Suppressor macrophage (primary cell): ENCODE measurements around the gene IL26.
"Not testable (repeated sequence)": the region's sequence is repeated elsewhere in the genome, so short reads cannot be mapped to it uniquely, and the experiment has no call there.

Source experiments
- DNase-seq, 4 experiments: peaks; one replicate each; pipeline ENCODE4 v3.0.0-alpha.2; 2020 to 2022

The IL26 gene

GRCh38 chr12:68239309-68239982 is 13.8 kb upstream of the IL26 start:
- DNase-seq, result no peak

GRCh38 chr12:68237619-68238018 is 12.0 kb upstream of the IL26 start:
- no peak for DNase-seq

GRCh38 chr12:68237078-68237477 is 11.5 kb upstream of the IL26 start:
- DNase-seq, result peak in 3 of 4 experiments; percentile 12 to 33 (median 26)

- peak in 3 of 4 experiments; percentile 32 to 35 (median 34) for DNase-seq
Measured at GRCh38 chr12:68236421-68237059, 10.9 kb upstream of the IL26 start.

GRCh38 chr12:68235576-68235975 is 10.0 kb upstream of the IL26 start:
- DNase-seq, result no peak

DNA sequence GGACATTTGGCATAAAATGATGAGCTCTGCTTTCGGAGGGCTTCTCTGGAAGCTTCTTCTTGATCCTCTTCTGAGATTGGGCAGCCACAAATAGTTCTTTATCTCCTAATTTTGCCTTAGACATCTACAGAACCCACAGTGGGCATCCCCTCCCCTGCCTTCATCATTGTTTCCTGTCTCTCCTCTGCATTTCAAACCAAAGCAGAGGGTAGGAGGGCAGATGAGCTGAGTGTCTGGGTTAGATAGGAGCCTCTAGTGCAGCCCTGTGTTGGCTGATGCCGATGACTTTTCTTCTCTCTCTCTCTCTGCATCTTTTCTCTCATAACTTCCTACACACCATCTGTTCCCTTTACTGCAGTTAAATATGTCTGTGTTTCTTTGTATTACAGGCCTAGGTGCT is 8.5 kb upstream of the IL26 start:
- no peak for DNase-seq

GRCh38 chr12:68233498-68233897 is 7.9 kb upstream of the IL26 start:
- no peak for DNase-seq

DNA sequence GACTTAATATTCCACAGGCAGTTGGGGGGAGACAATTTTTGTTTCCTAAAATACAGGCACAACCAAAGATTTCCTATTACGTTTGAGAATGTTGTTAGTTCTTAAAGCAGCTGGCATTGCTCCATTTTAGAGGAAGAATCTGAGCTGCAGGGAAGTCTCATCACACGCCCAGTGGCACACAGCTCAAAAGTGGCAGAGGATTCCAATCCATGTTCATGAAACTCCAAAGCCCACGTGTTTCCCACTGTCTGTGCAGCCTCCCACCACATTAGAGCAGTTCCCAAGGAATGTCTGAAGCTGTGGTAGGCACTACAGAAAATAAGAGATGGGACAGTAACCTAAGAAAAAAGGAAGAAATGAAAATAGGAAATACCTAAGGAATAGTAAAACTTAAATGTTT is 6.1 kb upstream of the IL26 start:
- peak in 1 of 4 experiments; percentile 2 for DNase-seq

GRCh38 chr12:68231229-68231628 is 5.6 kb upstream of the IL26 start:
- no peak for DNase-seq

DNA sequence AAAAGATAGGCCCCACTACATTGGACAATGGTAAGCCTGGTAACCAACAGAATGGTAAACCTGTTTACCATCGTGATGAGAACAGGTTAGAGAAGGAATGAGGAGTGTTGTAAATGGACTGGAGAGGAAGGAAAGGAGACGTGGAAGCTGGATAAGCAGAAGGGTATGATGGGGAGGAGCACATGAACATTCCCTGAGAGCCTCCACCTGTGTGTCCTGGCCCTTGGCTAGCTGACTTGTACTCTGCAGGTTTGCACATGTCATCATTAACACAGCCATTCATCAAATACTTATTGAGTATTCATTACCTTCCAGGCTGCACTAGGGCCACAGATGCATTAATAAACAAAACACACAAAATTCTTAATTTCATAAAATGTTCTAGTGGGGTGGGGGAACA is 4.3 kb upstream of the IL26 start:
- no peak for DNase-seq

- no peak for DNase-seq
Measured at GRCh38 chr12:68227356-68227755, 1.7 kb upstream of the IL26 start.

DNA sequence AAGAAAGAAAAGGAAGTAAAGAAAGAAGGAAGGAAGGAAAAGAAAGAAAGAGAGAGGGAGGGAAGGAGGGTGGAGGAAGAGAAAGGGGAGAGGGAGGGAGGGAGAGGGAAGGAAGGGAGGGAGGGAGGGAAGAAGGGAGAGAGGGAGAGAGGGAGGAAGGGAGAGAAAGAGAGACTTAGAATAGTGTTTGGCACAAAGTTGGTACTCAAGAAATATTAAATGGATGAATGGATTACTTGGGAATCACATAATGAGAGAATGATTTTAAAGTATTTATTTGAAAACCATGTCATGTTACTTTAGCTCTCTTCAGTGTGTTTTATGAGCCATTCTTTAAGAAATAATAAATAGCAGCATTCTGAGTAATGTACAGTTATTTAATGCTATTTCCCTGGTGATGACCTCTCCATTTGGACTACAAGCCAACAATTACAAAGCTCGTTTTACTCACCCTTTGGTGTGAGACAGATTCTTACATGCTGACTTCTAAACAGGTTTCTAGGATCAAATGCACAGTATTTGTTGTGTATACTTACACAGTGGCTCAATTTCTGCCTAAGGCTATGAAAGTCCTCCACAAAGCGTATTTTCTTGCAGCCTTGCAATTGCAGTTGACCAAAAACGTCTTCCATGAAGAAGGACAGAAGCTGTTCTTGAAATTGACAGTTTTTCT is 861 bp downstream of the IL26 start:
- no peak for DNase-seq

DNA sequence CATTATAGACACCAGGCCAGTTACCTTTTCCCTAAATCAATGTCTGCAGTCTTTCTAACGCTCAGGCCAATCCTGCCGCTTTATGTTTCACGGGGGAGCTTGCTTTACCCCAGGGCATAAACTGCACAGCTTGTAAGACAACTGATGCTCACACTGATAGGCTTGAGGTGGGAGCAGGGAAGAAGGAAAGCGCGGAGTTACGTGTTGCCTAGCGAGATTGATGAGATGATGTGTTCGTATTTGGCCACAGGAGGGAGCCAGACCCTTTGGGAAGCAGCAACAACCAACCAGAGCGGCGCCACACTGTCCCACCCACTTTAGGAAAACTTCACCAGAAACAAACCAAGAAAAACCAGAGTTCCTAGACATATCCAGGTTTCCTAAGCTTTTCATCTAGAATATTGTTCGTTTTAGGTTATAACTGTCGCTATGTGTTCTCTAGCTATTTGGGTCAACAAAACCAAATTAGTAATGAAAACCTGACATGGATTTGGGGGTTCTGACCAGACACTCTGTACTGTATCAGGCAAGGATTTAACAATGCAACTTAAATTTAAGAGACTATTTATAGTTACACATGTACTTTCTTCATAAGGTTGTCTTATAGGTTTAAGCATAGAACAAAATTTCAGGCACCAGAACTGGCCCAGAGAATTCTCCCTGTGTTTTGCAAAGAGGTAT is 2.4 kb downstream of the IL26 start:
- peak; percentile 81 to 88 (median 83) for DNase-seq

DNA sequence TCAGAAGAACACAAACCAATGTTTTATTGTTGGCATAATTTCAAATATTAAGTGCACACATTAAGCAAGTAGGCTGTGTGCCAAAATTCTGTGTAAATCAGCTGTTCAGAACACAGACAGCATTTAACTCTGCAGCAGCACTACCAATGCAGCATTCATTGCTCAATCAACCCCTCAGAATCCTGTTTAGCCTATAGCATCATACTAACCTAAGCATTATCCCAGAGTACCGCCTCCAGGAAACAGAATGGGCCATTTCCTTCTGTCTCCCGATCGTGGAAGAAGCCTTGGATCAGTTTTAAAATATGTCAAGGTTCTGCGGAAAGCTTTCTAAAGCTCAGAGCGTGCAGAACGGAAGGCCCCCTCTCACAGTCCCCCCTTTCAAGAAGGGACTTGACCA is 3.3 kb downstream of the IL26 start:
- DNase-seq, result no peak

DNA sequence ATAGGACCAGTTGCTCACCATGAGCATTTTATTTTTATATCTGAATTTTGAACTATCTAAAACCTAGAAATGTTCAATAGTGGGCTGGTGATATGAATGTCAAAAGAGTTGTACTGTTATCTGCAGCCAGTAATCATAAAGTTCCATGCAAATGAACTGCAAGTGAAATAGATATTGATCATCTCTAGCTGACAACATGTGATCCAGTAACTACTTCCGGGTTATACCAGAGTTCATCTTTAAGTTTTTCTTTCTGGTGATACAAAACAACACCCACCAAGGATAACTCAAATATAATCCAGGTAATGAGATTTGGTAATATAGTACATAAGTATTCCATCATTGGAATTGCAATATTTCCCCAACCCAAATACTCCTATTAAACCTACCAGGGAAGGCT is 4.1 kb downstream of the IL26 start:
- no peak for DNase-seq

DNA sequence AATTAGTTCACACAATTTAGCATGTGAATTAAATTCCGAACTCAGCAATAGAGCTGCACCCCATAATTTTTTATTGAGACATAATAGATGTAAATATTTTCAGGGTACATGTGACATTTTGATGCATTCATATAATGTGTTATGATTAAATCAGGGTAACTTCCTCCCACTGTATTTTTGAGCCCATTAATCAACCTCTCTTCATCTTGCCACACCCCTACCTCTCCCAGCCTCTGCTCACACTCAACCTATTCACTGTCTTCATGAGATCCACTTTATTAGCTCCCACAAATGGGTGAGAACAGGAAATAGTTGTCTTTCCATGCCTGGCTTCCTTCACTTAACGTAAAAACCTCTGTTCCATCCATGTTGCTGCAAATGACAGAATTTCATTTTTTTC is 14.7 kb downstream of the IL26 start:
- DNase-seq, result no peak

- DNase-seq, result not testable (repeated sequence)
Measured at GRCh38 chr12:68209048-68209728, 16.4 kb downstream of the IL26 start.

DNA sequence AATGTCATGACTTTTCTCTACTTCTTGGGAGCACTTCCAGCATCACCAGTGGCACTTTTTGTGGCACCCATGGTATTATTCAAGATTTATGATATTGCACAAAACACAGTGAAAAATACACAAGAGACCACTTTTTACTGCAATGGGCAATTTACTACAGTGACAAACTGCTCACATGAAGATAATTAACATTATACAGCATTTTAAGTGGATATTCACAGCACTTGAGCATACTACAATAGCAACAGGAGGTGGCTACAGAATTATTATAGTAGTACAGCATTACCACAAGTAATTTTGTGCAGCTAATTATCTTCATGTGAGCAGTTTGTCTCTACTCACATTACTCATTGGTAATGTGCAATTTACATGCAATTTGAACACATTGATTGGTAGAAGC is 18.3 kb downstream of the IL26 start:
- no peak for DNase-seq

- DNase-seq, result no peak
Measured at GRCh38 chr12:68206446-68206845, 19.2 kb downstream of the IL26 start.

GRCh38 chr12:68203460-68203875 is 22.1 kb downstream of the IL26 start:
- DNase-seq, result no peak

GRCh38 chr12:68200854-68201253 is 24.8 kb downstream of the IL26 start:
- DNase-seq, result no peak

GRCh38 chr12:68199127-68199526 is 26.5 kb downstream of the IL26 start:
- no peak for DNase-seq
